ENCODE results near the gene TRAF3. TPM values are rescaled to one million over a fixed set of nuclear protein-coding genes. Genes with fewer than 3 reads are reported as not detected.

Gene TRAF3
- total RNA-seq, 1 donor from 2014 or later, result 11.6 TPM

DNA sequence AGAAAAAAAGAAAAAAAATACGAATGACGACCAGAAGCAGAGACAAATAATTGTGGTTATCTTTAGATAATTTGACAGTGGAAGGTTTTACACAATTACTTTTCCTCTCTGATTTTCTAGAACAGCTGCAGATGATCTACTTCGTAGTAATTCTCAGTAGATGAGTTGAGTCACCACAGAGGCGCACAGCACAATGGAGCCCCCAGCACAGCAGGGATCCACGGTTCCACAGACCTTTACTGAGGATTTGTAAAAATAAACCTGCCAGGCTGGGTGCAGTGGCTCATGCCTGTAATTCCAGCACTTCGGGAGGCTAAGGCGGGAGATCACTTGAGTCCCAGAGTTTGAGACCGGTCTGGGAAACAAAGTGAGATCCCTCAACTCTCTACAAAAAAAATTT, 174.6 kb downstream of the TRAF3 start:
- intact Hi-C loops (cut with micrococcal nuclease), result no loop called here
- no peak for DNase-seq
- no peak for ATAC-seq

DNA sequence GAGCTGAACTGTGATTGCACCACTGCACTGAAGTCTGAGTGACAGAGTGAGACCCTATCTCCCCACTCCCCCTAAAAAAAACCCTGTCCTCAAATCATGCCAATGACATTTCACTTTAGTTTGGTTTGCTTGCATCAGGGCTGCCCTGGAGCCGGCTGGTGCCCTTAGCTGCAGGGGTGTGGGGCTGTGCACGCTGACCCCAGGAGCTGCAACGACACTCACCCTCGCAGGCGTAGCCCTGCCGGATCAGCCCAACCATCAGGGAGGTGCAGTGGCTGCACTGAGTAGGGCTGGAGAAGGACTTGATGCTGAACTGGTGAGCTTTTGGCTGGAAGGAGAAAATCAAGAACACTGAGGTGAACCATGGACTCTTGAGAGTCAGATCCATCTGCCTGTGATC, 175.0 kb downstream of the TRAF3 start:
- DNase-seq (no peak), ATAC-seq (no peak)
- intact Hi-C loops (cut with micrococcal nuclease), result no loop called here

DNA sequence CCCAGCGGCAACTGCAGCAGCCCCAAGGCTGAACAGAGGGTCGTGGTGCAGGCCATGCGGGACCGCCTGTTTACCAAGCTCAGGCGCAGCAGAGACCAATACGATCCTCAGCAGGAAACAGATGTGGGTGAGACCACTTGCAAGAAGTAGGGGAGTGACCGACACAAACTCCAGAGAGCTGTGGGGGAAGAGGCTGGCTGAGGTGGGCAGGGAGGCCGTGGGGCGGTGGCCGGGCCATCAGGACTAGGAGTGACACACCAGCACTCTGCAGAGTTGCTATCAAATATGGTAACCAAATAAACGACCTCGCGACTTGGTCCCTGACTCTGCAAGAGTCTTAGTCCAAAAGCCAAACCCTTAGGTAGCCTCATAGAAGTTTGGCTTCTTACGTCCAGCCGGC, 175.9 kb downstream of the TRAF3 start:
- no peak for DNase-seq
- intact Hi-C loops (cut with micrococcal nuclease), result no loop called here
- no peak for ATAC-seq

DNA sequence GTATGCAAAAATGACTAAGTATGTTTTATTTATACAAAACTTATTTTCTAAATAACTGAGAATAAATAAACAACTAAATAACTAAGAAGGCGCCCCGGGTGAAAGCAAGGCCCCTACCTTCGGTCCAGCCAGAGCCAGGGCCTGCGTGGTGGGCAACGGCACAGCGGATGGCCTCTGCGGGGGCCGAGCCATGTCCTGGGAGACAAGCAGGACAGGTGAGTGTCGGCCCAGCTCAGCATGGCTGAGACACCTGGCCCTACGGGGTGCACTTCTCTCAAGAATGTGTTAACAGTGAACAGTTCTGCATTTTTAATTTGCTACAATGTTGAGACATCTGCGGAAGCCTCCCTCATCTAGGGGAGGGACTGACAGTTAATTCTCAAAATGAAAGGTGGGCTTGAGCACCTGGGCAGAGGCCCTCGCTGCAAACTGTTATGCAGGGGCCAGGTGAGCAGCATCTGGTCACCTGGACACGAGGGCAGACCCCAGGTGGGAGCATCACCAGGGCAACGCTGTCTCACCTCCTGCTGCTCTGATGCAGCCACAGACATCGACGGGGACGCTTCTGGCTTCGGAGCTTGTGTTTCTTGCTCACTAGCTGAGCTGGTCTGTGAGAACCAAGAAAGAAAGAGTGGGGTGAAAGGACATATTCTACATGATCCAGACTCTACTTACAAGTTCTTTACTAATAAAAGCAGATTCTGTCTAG, 177.0 kb downstream of the TRAF3 start:
- DNase-seq, result no peak
- no peak for ATAC-seq
- intact Hi-C loops (cut with micrococcal nuclease), result no loop called here

DNA sequence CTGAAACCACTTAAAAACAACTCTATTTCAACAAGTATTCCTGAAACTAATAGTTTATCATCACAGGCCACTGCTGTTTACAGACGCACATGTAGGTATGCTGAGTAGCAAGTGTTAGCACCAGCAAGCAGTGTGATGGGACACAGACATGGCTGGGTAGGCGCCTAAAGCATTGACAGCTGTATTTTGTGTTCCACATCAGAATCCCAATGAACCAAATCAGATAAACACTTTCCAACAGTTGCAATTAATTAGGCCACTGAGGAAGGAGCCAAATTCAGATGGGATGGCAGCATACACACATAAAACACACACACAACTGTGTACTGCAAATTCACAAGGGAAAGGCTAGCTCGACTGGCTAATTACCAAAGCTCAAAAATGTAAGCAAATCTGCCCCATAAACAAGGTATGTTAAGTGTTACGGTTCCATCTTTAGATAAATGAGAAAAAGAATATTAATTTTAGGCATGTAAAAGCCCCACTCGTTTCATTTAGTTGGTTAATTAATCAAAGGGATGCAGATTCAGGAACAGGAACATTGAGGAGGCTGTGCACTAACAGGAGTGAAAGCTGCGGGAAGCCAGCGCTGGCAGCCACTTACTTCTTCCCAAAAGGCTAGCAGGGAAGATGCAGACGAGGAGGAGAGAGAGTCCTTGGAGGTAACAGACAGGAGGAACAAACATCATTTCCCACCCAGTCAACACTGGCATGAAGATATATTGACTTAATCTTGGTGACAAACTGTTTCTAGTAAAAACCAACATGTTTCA, 178.6 kb downstream of the TRAF3 start:
- DNase-seq, result no peak
- peak; percentile 65 for ATAC-seq
- intact Hi-C loops (cut with micrococcal nuclease), result no loop called here

DNA sequence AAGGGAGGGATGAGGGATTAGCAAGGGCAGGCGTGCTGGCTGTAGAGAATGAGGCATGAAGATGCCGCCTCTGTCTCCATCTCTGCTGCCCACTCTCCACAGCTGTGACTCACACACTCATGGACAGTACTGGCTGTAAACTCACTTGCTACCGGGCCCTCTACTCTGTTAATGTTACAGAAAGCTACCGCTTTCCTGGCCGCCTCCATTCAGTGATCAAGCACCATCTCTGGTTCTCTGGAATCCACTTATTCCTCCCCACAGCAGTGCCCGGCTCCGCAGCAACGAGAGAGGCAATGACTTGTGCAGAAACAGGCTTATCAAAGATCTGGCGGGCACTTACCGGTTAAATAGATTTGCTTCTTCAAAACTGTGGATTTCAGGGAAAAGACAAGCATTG, 180.0 kb downstream of the TRAF3 start:
- DNase-seq (no peak), ATAC-seq (no peak)
- intact Hi-C loops (cut with micrococcal nuclease), result no loop called here

DNA sequence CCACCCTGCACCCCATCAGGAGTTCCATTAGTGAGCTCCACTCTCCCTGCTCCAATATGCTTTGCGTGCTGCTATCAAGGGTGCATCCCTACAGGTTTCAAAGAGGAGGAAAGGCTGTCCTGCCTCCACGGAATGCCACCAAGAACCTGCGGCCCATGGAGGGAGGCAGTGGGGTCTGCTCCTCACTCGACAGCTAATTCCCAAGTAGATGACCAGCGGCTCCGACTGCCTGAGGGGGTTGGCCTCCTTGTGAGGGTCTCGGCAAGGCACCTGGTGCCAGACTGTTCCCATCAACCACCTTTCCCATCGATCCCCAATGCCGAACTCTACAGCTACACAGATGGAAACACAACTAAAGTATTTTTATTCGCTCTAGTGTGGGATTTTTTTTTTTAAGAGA, 181.2 kb downstream of the TRAF3 start:
- ATAC-seq, result no peak

More for the DNA sequence above, 181.2 kb downstream of the TRAF3 start:
- DNase-seq, result no peak
- intact Hi-C loops (cut with micrococcal nuclease), result no loop called here

Other genes with a start within 250 kb of the TRAF3 start
- 13.0 TPM for gene RCOR1, start 184.8 kb upstream of the TRAF3 start, total RNA-seq
- not detected for gene AMN, start 145.2 kb downstream of the TRAF3 start, total RNA-seq

Data from left ventricle myocardium superior (tissue), 1 donor.